AG09309 (cell line): Measurements from ENCODE around the gene TIMP1.

Source experiments
- DNase-seq: peaks from one replicate; pipeline ENCODE4 v3.0.0-alpha.2; 2010; ENCODE audit warnings: low read depth
- H3K4me3 ChIP-seq: 2 replicates; pipeline ENCODE4 v1.5.1; 2011; ENCODE audit warnings: mild to moderate bottlenecking, low read depth, low read length, moderate library complexity; ENCODE audit not compliant: control insufficient read depth
- CTCF ChIP-seq: IDR thresholded peaks from 2 replicates; pipeline ENCODE4 v1.5.1; 2011; ENCODE audit warnings: mild to moderate bottlenecking, low read depth, low read length, inconsistent platforms; ENCODE audit not compliant: insufficient read depth, control insufficient read depth; ENCODE audit errors: missing control alignments

Gene TIMP1

GRCh38 chrX:47620303-47620685 is 38.1 kb downstream of the TIMP1 start:
- H3K4me3 ChIP-seq: no peak overlapping the region
- TF ChIP-seq CTCF: no peak
- DNase-seq: no peak

- no peak for DNase-seq
- no peak for TF ChIP-seq CTCF
Measured at GRCh38 chrX:47621851-47622250, 39.6 kb downstream of the TIMP1 start.

GRCh38 chrX:47623540-47624027 is 41.3 kb downstream of the TIMP1 start:
- TF ChIP-seq CTCF: no peak
- peak overlapping the region; percentile 41 for H3K4me3 ChIP-seq
- peak; percentile 27 for DNase-seq

More at GRCh38 chrX:47621851-47622250, 39.6 kb downstream of the TIMP1 start:
- H3K4me3 ChIP-seq: no peak overlapping the region

- no peak for DNase-seq
- TF ChIP-seq CTCF: no peak
- no peak overlapping the region for H3K4me3 ChIP-seq
Measured at GRCh38 chrX:47625365-47625764, 43.1 kb downstream of the TIMP1 start.

- H3K4me3 ChIP-seq: no peak overlapping the region
- TF ChIP-seq CTCF: peak; percentile 14
- no peak for DNase-seq
Measured at GRCh38 chrX:47628982-47629381, 46.7 kb downstream of the TIMP1 start.

GRCh38 chrX:47629419-47630200 is 47.4 kb downstream of the TIMP1 start, which contains the start of gene CFP:
Gene CFP (minus strand): TSS chrX:47629930. CDS start chrX:47629844, 86 bp downstream.
- no peak within 1 kb of the TSS for H3K4me3 ChIP-seq
- TF ChIP-seq CTCF: no peak
- no peak for DNase-seq
